ENCODE data around the gene NPIPA5. TPM values are rescaled to one million over a fixed set of nuclear protein-coding genes. Genes with fewer than 3 reads are reported as not detected.
A peak's percentile ranks its signal among the peaks of the same experiment; 100 is the strongest.
"Not testable (repeated sequence)": the region's sequence is repeated elsewhere in the genome, so short reads cannot be mapped to it uniquely, and the experiment has no call there.

Gene NPIPA5
- total and polyA plus RNA-seq, 2 of the 13 experiments (the other 11 are each of a cell fraction or from before 2014, with no cell fraction given): 9.7 to 21.5 TPM

- peak; percentile 67 for TF ChIP-seq SPEN (CRISPR knock-in tag; IDR thresholded peaks at IDR 0.05; ENCODE audit: low read depth)
- peak; percentile 95 for TF ChIP-seq IRX3 (CRISPR knock-in tag; IDR thresholded peaks at IDR 0.05; ENCODE audit: borderline replicate concordance, low read depth)
- TF ChIP-seq ZBTB7B (CRISPR knock-in tag; IDR thresholded peaks at IDR 0.05): 0 out of 2 replicates have a peak, but pooled peaks have one; percentile 29
- TF ChIP-seq HNF1A (IDR thresholded peaks at IDR 0.05; ENCODE audit: low read depth); ATF7 (IDR thresholded peaks at IDR 0.05): not testable (repeated sequence)
- peak; percentile 76 for TF ChIP-seq HNF1A (CRISPR knock-in tag; IDR thresholded peaks at IDR 0.05; ENCODE audit: borderline replicate concordance)
- TF ChIP-seq PATZ1 (CRISPR knock-in tag; IDR thresholded peaks at IDR 0.05): peak; percentile 92
- TF ChIP-seq ZNF552 (CRISPR knock-in tag; IDR thresholded peaks at IDR 0.05; ENCODE audit: borderline replicate concordance): peak; percentile 66; the same call in 1 of the 2 replicates
- TF ChIP-seq NKX3-1 (CRISPR knock-in tag; IDR thresholded peaks at IDR 0.05): peak; percentile 45
- TF ChIP-seq POGK (CRISPR knock-in tag; conservative IDR thresholded peaks at IDR 0.05): peak; percentile 91; the same call in 1 of the 2 replicates
- TF ChIP-seq ZNF574 (CRISPR knock-in tag; IDR thresholded peaks at IDR 0.05): peak; percentile 55; the same call in 1 of the 2 replicates
- TF ChIP-seq RBM39 (IDR thresholded peaks at IDR 0.05; ENCODE audit: low read depth, low read length, poor library complexity, severe bottlenecking): peak; percentile 46
- TF ChIP-seq PHF5A (CRISPR knock-in tag; IDR thresholded peaks at IDR 0.05; ENCODE audit: low read depth, unreplicated experiment): peak; percentile 42
- peak; percentile 88 for TF ChIP-seq ZNF883 (CRISPR knock-in tag; IDR thresholded peaks at IDR 0.05; ENCODE audit: not compliant biosample characterization)
- peak; percentile 96 for TF ChIP-seq ZNF563 (CRISPR knock-in tag; IDR thresholded peaks at IDR 0.05)
- peak; percentile 37; the same call in 1 of the 2 replicates for TF ChIP-seq KMT2A (CRISPR knock-in tag; IDR thresholded peaks at IDR 0.05)
- peak; percentile 79; the same call in 1 of the 2 replicates for TF ChIP-seq ATF7 (CRISPR knock-in tag; IDR thresholded peaks at IDR 0.05)
Observed at GRCh38 chr16:15395631-15396508, 17.8 kb upstream of the NPIPA5 start, which contains the start of gene MPV17L (continued).

All from HepG2 (cell line).